ENCODE data around the gene SSBP4. TPM values are rescaled to one million over a fixed set of nuclear protein-coding genes. Genes with fewer than 3 reads are reported as not detected.
A peak's percentile ranks its signal among the peaks of the same experiment; 100 is the strongest.

The SSBP4 gene
- total and polyA plus RNA-seq, 2 experiments from 2014 or later, result 72.6 to 156 TPM

DNA sequence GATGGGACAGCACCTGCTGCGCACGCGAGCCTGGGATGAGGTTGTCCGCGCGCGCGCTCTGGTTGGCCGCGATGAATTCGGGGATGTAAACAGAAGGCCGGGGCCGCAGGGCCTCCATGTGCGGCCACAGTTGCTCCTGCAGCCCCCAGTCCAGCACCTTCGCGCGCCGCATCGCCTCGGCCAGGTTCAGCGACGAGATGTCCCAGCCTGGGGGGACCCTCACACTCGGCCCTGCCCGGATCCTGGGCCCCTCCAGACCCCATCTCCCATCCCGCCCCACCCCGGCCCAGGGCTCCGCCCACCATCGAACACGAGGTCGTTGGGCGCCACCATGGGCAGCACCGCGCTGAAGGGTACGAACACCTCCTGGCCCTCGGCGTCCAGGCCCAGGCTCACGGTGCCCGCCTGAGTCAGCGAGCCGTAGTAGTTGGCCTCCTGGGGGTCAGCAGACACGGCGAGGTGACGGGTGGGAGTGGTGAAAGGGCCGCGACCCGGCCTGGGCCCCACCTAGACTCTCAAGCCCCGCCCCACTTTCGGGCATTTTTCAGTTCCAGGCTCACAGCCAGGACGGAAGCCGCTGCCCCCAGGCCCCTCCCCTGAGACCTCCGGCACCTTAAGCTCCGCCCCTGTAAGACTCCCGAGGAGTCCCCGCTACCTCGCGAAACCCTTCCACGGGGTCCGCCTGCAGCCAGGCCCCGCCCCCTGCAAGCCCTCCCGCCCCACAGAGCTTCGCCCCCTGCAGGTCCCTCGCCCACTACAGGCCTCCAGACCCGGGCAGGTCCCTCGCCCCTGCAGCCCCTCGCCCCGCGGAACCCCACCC lies 17.7 kb downstream of the SSBP4 start:
- no peaks in the 10 kb centered on the region for H4K20me1 ChIP-seq (ENCODE audit: insufficient read depth, poor library complexity, severe bottlenecking)
- no peak for TF ChIP-seq EZH2 (IDR thresholded peaks at IDR 0.05; ENCODE audit: borderline replicate concordance)
- TF ChIP-seq, protein P1, sequence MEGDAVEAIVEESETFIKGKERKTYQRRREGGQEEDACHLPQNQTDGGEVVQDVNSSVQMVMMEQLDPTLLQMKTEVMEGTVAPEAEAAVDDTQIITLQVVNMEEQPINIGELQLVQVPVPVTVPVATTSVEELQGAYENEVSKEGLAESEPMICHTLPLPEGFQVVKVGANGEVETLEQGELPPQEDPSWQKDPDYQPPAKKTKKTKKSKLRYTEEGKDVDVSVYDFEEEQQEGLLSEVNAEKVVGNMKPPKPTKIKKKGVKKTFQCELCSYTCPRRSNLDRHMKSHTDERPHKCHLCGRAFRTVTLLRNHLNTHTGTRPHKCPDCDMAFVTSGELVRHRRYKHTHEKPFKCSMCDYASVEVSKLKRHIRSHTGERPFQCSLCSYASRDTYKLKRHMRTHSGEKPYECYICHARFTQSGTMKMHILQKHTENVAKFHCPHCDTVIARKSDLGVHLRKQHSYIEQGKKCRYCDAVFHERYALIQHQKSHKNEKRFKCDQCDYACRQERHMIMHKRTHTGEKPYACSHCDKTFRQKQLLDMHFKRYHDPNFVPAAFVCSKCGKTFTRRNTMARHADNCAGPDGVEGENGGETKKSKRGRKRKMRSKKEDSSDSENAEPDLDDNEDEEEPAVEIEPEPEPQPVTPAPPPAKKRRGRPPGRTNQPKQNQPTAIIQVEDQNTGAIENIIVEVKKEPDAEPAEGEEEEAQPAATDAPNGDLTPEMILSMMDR (IDR thresholded peaks at IDR 0.05; ENCODE audit: poor library complexity), result peak; percentile 12
- H3K4me2 ChIP-seq, result peak overlapping the region; percentile 95
- WGBS (ENCODE audit: low lambda C conversion rate, missing lambda C conversion rate), result 44% methylated on average over 31 of the region's 67 CpGs
- no peaks in the 10 kb centered on the region for H3K9me2 ChIP-seq (replicated peaks; ENCODE audit: insufficient read depth)
- no peak overlapping the region for H2AFZ ChIP-seq
- H3K27me3 ChIP-seq, result no peaks in the 10 kb centered on the region
- peaks cover 14% of the 10 kb centered on the region for H3K79me2 ChIP-seq
- peak overlapping the region; percentile 74 for H3K4me3 ChIP-seq
- no peaks in the 10 kb centered on the region for H3K36me3 ChIP-seq (replicated peaks; ENCODE audit: insufficient read depth, low read depth)
- peaks cover 53% of the 10 kb centered on the region for H3K4me1 ChIP-seq (ENCODE audit: insufficient read depth)
- peak overlapping the region; percentile 73 for H3K27ac ChIP-seq
- DNase-seq (ENCODE audit: low spot score), result peak; percentile 92
- H3K9me3 ChIP-seq (ENCODE audit: low read depth), result no peaks in the 10 kb centered on the region

DNA sequence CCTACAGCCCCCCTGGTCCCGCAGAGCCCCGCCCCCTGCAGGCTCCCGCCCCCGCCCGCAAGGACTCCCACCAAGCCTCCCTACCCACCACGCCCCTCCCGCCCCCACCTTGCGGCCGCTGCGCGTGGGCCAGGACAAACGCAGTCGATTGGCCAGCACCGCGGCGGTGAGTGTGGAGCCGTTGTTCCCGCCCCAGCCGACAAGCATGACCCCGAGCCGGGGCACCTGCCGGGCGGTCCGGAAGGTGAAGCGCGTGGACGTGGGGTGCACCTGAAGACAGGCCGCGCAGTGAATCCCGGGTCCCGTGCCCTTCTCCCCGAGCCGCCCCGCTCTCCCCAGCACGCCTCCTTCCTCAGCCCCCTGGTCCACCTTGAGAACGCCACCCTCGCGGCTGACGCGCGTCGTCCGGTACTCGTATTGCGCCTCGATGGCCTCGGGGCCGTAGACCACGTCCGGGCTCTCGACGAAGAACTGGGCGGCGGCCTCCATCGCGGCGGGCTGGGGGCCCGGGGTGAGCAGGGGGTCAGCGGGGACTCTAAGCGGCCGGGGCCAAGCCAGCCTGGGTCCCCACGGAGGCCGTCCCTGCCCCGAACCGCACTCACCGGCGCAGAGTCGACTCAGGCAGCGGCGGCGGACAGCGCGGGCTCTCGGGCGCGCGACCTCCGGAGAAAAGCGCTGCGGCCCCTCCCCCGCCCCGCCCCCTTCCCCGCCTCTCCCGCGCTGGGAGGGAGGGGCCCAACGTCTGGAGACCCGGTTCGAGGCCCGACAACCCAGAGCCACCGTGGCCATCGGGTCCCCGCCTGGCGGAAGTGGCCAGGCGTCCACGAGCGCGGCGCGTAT lies 18.5 kb downstream of the SSBP4 start, which contains the start of gene ISYNA1:
ISYNA1 (minus strand) TSS at position 643 of the 840 bp plus-strand sequence; CDS start at position 489, 154 bp downstream.
- Histone ChIP-seq H3K9me3 (ENCODE audit: low read depth) (no peaks in the 10 kb centered on the region), H4K20me1 (ENCODE audit: insufficient read depth, poor library complexity, severe bottlenecking) (no peaks in the 10 kb centered on the region), H3K4me1 (ENCODE audit: insufficient read depth) (peaks cover 46% of the 10 kb centered on the region), H3K36me3 (replicated peaks; ENCODE audit: insufficient read depth, low read depth) (no peaks in the 10 kb centered on the region), H3K4me3 (peak within 1 kb of the TSS; percentile 74), H2AFZ (peak within 1 kb of the TSS; percentile 44), H3K79me2 (peaks cover 11% of the 10 kb centered on the region), H3K4me2 (peak within 1 kb of the TSS; percentile 95), H3K27me3 (no peaks in the 10 kb centered on the region), H3K9me2 (replicated peaks; ENCODE audit: insufficient read depth) (no peaks in the 10 kb centered on the region), H3K27ac (peak within 1 kb of the TSS; percentile 86)
- DNase-seq (ENCODE audit: low spot score), result peak; percentile 76
- WGBS (ENCODE audit: low lambda C conversion rate, missing lambda C conversion rate), result under 1% methylated on average over 26 of the region's 99 CpGs
- TF ChIP-seq, protein P1 (IDR thresholded peaks at IDR 0.05; ENCODE audit: poor library complexity), result no peak
- no peak for TF ChIP-seq EZH2phosphoT487 (IDR thresholded peaks at IDR 0.05; ENCODE audit: low read depth, severe bottlenecking, unreplicated experiment)
- no peak for TF ChIP-seq EZH2 (IDR thresholded peaks at IDR 0.05; ENCODE audit: borderline replicate concordance)

DNA sequence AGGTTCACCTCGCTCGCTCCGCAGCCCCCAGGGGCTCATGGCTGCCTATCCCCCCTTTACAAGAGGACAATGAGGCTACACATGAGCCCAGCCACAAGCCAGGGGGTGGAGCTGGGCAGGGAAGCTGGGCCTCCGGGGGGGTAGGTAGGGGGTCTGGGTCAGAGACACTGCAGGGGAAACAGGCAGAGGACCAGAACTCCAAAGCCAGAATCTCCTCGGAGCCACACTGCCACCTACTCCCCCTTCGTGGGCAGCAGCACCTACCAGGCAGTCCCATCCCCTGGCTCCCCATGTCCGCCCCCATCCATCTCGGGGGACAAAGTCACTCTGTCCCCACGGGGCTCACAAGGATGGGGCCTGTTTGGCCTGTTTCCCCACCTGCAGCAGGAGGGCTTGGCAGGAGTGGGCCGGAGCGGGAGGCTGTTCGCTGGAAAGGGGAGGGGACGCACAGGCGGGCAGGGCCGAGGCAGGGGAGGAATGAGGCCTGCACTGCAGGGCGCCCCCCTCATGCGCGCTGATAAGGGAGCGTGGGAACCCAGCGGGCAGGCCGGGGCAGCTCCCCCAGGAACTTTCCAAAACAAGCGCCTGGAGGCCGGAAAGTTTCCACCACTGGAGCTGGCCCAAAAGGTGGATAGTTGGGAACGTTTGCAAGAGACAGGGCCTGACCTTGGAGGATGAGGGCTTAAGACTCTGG lies 19.3 kb downstream of the SSBP4 start:
- Histone ChIP-seq H2AFZ (peak overlapping the region; percentile 44), H4K20me1 (ENCODE audit: insufficient read depth, poor library complexity, severe bottlenecking) (no peaks in the 10 kb centered on the region), H3K27me3 (no peaks in the 10 kb centered on the region), H3K79me2 (peaks cover 5% of the 10 kb centered on the region), H3K27ac (peak overlapping the region; percentile 86), H3K4me2 (peak overlapping the region; percentile 95), H3K4me3 (peak overlapping the region; percentile 74), H3K9me2 (replicated peaks; ENCODE audit: insufficient read depth) (no peaks in the 10 kb centered on the region), H3K9me3 (ENCODE audit: low read depth) (no peaks in the 10 kb centered on the region), H3K4me1 (ENCODE audit: insufficient read depth) (peaks cover 40% of the 10 kb centered on the region), H3K36me3 (replicated peaks; ENCODE audit: insufficient read depth, low read depth) (no peaks in the 10 kb centered on the region)
- TF ChIP-seq, protein P1 (IDR thresholded peaks at IDR 0.05; ENCODE audit: poor library complexity), result no peak
- TF ChIP-seq EZH2 (IDR thresholded peaks at IDR 0.05; ENCODE audit: borderline replicate concordance) (no peak), EZH2phosphoT487 (IDR thresholded peaks at IDR 0.05; ENCODE audit: low read depth, severe bottlenecking, unreplicated experiment) (no peak)
- DNase-seq (ENCODE audit: low spot score), result peak; percentile 75
- WGBS (ENCODE audit: low lambda C conversion rate, missing lambda C conversion rate), result 19% methylated on average over 22 of the region's 24 CpGs

All from hepatocyte (in vitro differentiated cells).